Measurements from ENCODE around the gene UNG. TPM values are rescaled to one million over a fixed set of nuclear protein-coding genes. Genes with fewer than 3 reads are reported as not detected.
A peak's percentile ranks its signal among the peaks of the same experiment; 100 is the strongest.
"Not testable (repeated sequence)": the region's sequence is repeated elsewhere in the genome, so short reads cannot be mapped to it uniquely, and the experiment has no call there.

UNG gene
- 29.8 and 36.0 TPM in 2 replicates for total RNA-seq
- polyA plus RNA-seq (2012): 29.4 TPM

DNA sequence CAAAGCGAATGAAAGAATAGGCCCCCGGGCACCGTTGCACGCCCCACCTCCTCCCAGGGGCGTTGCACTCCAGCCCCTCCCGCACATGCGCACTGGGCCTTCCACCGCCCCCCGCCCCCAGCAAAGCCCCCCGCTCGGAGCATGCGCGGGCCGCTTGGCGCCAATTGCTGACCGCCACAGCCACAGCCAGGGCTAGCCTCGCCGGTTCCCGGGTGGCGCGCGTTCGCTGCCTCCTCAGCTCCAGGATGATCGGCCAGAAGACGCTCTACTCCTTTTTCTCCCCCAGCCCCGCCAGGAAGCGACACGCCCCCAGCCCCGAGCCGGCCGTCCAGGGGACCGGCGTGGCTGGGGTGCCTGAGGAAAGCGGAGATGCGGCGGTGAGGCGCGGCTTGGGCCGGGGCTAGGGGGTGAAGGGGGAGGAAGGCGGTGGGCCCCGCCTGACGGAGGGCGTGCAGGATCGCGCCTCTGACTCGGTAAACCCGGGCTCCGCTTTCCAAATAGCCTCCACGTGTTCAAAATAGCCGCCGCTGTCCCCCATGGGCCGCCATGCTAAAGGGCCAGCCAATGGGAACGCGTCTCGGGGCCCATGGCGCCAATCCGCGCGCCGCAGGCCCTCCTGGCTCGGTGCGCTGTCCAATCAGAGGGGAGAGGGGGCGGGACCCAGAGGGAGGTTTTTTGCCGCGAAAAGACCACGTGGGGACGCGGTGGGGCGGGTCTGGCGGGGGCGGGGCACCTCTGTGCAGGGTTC is at the start of gene UNG:
Gene UNG (plus strand): TSS at position 163 of the 748 bp plus-strand sequence. CDS start 83 bp downstream, at position 246.
- DNase-seq (ENCODE audit: low read depth): peak; percentile 97

DNA sequence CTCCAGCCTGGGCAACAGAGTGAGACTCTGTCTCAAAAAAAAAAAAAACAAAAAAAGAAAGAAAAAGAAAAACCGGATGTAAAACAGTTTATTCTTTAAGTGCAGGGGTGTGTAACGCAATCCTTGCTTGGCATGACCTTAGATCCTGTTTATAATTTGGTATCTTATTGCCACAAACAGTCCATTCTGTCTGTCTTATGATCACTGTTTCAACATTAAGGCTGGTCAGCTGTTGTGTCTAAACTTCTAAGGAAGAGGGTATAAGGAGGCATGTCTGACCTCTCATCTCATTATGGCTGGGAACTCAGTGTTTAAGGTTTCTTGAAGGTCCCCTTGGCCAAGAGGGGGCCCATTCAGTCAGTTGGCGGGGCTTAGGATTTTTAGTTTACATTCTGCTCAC is 48.7 kb upstream of the UNG start:
- not testable (repeated sequence) for DNase-seq (ENCODE audit: low read depth)

DNA sequence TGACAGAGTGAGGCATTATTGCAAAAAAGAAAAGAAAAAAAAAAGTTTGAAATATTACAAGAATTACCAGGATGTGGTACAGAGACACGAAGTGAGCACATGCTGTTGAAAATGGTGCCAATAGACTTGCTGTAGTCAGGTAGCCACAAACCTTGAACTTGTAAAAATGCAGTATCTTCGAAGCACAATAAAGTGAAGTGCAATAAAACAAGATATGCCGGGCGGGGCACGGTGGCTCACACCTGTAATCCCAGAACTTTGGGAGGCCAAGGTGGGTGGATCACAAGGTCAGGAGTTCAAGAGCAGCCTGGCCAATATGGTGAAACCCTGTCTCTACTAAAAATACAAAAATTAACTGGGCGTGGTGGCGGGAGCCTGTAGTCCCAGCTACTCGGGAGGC is 47.6 kb upstream of the UNG start:
- DNase-seq (ENCODE audit: low read depth): not testable (repeated sequence)

- DNase-seq (ENCODE audit: low read depth): no peak
Observed at GRCh38 chr12:109052097-109052413, 45.3 kb upstream of the UNG start.

GRCh38 chr12:109052414-109053323 is 44.7 kb upstream of the UNG start, which contains the start of gene USP30:
Gene USP30 (plus strand): TSS chr12:109052576. CDS start chr12:109052679, 103 bp downstream.
- peak; percentile 86 for DNase-seq (ENCODE audit: low read depth)

DNA sequence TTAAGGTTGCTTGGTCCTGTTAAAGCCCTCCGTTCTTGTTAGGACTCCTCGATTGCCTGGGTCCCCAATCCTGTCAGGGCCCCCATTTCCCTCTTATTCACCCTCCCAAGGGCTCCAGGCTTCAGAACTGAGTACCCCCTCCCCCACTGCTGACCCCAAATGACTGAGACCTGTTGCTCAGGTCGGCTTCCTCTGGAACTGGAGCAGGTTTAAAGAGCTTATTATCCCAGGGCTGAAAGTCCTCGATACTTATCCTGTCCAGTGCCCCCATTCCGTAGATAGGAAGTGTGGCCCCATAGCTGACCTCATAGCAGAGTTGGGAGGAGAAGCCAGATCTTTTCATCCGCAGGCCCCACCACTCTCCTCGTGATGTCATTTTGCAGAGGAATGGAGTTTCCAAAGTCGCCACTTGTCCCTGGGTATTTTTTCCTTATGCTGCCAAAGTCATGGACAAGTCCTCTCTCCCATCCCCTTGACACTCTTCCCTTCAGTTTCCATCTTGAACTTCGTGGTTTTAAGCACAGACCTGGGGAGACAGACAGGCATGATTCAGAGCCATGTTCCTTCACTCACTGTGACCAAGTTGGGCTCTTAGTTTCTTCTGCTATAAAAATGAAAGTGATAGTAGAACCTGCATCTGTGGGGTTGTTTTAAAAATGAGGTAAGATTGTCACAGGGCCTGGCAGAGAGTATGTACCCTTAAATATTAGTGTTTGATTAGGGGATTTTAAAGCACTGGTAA is 43.8 kb upstream of the UNG start:
- no peak for DNase-seq (ENCODE audit: low read depth)

- DNase-seq (ENCODE audit: low read depth): not testable (repeated sequence)
Observed at GRCh38 chr12:109054124-109054513, 43.3 kb upstream of the UNG start.

DNA sequence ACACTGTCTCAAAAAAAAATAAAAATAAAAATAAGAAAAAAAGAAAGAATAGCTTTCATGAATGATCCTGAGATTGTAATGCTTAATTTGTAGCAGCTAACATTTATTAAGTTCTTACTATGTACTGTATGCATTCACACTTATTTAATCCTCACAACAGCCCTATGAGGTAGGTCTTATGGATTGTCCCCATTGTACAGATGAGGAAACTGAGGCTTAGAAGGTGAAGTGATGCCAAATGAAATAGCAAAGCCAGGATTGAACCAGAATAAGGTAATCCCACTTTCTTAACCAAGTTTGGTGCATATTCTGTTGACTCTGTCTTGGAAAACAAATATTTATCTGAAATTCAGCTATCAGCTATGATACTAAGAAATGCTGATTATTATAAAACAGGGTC is 42.9 kb upstream of the UNG start:
- no peak for DNase-seq (ENCODE audit: low read depth)

DNA sequence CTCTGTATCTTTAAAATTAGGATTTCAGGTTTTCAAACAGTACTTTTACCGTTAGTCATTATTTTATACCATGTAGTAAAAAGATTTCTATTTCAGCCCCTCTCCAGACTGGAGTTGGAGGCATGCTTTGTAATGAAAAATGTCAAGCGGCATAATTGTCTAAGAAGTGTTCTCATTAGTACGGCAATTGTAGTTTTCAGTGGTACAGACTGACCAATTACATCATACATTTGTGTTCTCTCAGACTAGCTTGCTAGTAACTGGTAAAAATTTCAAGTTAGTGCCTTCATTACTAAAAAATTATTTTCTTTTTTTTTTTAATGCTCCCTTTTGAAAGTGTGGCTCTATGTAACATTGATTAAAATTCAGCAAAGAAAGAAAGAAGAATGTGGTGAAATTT is 40.5 kb upstream of the UNG start:
- no peak for DNase-seq (ENCODE audit: low read depth)

DNA sequence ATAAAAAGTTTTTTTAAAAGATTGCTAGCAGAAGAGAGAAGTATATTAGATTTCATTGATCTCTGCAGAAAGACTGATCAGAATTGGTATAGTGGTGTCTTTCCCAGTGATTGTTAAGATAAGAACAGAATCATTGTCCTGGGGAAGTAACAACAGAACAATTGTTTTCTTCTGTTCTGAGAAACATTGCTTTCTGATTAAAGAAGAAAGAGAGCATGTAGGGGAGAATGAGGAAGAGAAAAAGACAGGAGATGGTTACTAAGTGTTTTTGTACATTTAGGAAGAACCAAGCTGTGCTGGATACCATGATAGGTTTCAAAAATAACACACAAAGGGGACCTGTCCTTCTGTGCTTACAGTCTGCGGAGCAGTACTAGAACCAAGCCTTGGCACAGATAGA is 40.0 kb upstream of the UNG start:
- DNase-seq (ENCODE audit: low read depth): no peak

- DNase-seq (ENCODE audit: low read depth): no peak
Observed at GRCh38 chr12:109058773-109059172, 38.6 kb upstream of the UNG start.

- peak; percentile 28 for DNase-seq (ENCODE audit: low read depth)
Observed at GRCh38 chr12:109064143-109064542, 33.3 kb upstream of the UNG start.

DNA sequence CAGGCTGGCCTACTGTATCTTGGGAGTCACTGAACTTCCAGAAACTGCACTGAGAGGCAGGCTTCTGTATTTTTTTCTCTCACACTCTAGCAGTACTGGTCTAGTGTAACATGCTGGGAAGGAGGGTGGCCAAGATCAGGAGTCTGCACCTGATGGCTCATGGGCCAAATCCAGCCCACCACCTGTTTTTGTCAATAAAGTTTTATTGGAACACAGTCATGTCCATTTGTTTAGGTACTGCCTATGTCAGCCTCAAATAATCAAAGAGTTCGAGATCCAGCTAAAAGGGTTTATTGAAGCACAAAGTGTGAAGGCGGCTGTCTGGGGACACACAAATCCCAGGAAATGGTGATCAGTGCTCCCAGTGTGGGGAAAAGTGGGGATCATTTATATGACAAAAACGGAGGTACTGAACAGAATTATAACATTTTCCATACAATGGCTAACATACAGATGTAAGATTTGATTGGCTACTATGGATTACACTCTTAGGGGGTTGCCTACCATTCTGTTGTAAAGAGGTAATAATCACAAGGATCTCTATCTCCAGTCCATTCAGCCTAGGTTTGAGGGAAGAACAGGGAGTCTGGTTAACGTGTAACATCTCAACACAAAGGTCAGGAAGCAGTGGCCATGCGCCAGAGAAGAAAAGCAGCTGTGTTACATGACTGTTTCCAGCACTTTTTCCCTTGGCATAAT is 32.1 kb upstream of the UNG start:
- DNase-seq (ENCODE audit: low read depth): peak; percentile 2

GRCh38 chr12:109065853-109066193 is 31.6 kb upstream of the UNG start:
- DNase-seq (ENCODE audit: low read depth): no peak

- no peak for DNase-seq (ENCODE audit: low read depth)
Observed at GRCh38 chr12:109069307-109070271, 27.8 kb upstream of the UNG start.

DNA sequence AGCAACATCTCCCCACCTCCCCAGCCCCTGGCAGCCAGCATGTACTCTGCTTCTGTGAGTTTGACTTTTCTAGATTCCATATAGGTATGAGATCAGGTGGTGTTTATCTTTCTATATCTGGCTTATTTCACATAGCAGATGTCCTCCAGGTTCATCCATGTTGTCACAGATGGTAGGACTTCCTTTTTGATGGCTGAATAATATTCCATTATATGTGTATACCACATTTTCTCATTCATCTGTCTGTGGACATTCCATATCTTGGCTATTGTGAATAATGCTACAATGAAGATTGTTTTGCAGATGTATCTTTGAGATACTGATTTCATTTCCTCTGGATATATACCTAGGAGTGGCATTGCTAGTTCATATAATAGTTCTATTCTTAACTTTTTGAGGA is 22.5 kb upstream of the UNG start:
- no peak for DNase-seq (ENCODE audit: low read depth)

DNA sequence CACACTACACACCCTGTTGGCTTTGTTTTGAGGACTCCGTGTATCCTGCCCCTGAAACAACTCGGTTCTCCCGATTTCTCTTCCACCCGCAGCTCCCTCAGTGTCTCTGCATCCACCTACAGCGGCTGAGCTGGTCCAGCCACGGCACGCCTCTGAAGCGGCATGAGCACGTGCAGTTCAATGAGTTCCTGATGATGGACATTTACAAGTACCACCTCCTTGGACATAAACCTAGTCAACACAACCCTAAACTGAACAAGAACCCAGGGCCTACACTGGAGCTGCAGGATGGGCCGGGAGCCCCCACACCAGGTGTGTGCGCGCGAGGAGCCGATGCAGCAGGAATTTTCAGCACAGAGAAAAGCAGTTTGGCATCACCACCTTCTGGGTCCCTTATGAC is 14.6 kb upstream of the UNG start:
- DNase-seq (ENCODE audit: low read depth): no peak

DNA sequence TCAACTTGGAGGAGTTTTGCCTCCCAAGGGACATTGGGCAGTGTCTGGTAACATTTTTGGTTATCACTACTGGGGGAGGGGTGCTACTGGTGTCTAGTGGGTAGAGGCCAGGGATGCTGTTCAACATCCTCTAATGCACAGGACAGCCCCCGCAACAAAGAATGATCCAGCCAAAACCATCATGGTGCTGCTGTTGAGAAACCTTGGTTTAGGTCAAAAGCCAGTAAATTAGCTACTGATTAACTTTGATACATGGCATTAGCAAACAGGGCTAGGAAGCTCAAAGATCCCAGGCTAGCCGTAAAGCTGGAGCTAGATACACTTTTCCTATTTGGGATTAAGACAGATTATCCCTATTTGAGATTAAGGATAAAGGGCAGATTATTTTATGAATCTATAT is 13.0 kb upstream of the UNG start:
- DNase-seq (ENCODE audit: low read depth): no peak

DNA sequence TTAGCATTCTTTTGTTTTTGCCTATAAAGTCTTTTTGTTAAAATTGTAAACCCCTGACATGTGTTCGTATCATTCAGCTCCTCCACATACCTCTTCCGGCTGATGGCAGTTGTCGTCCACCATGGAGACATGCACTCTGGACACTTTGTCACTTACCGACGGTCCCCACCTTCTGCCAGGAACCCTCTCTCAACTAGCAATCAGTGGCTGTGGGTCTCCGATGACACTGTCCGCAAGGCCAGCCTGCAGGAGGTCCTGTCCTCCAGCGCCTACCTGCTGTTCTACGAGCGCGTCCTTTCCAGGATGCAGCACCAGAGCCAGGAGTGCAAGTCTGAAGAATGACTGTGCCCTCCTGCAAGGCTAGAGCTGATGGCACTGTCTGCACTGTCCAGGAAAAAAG is 11.8 kb upstream of the UNG start:
- DNase-seq (ENCODE audit: low read depth): no peak

DNA sequence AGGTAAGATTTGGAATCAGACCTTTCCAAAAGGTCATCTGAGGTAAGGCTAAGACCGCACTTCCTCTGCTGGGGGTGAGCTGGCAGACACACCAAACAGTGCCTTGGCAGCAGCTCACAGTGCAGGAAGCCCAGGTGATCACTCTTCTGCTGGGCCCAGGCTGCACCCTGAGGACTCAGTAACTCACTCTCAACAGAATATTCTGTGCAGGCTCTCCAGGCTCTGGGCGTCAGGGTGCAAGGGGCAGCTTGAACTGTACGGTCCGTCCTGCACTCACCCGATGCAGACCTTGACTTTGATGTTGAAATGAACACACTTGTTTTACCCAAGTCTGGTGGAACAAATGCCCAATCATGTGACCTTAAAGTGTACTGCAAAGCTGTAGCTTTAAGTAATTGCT is 10.1 kb upstream of the UNG start:
- DNase-seq (ENCODE audit: low read depth): no peak

Data from myocyte (in vitro differentiated cells).